Peyer's patch (tissue), 4 donors: ENCODE results near the gene EPHA6.

Source experiments
- CTCF ChIP-seq, 6 experiments: fragments of 450-650 bp in 4 of 6; fragments of 200-600 bp in 2 of 6; sonication (generic) in 1 of 6; IDR thresholded peaks; one replicate each; pipeline ENCODE4 v1.5.1; 2017 to 2019; ENCODE audit warnings: antibody characterized with exemption in 6 of 6, mild to moderate bottlenecking in 3 of 6, moderate library complexity in 1 of 6
- POLR2A ChIP-seq, 2 donors: fragments of 450-650 bp; IDR thresholded peaks; one replicate each; pipeline ENCODE4 v1.5.1; 2017; ENCODE audit warnings: antibody characterized with exemption in 2 of 2, mild to moderate bottlenecking in 2 of 2, moderate library complexity in 2 of 2

GRCh38 chr3:97738761-97739160 lies 924.4 kb downstream of the EPHA6 start:
- TF ChIP-seq CTCF (IDR thresholded peaks at IDR 0.05) (no peak), POLR2A (IDR thresholded peaks at IDR 0.05) (no peak)
